HEK293 (cell line): ENCODE results near the gene EN1.

Source experiments
- CTCF ChIA-PET: fragments of 350-600 bp; formaldehyde crosslinking; extraction: SDS; loops from one replicate; lab custom pipeline; 2021; ENCODE audit warnings: antibody characterized with exemption; lab: Yijun Ruan, JAX
- POLR2A ChIA-PET: fragments of 300-600 bp; formaldehyde crosslinking; extraction: SDS; loops from one replicate; lab custom pipeline; 2020; ENCODE audit warnings: antibody characterized with exemption, inconsistent platforms; lab: Yijun Ruan, JAX
- H3K27ac ChIP-seq: fragments of 200-500 bp; sonication (Bioruptor generic); 2 replicates; pipeline ENCODE4 v1.5.1; 2014; ENCODE audit warnings: low read depth, low read length, control low read depth, inconsistent platforms; ENCODE audit errors: extremely low read depth
- H3K36me3 ChIP-seq, 2 experiments: fragments of 200-500 bp in 1 of 2; sonication (Bioruptor generic) in 1 of 2; 1 replicate in 1 of 2; 2 replicates in 1 of 2; pipeline ENCODE4 v1.5.1; 2014 to 2017; ENCODE audit warnings: inconsistent platforms in 2 of 2, low read length in 2 of 2; ENCODE audit not compliant: control insufficient read depth in 2 of 2, insufficient read depth in 1 of 2
- H3K4me1 ChIP-seq: fragments of 200-500 bp; sonication (Bioruptor generic); 2 replicates; pipeline ENCODE4 v1.5.1; 2014; ENCODE audit warnings: mild to moderate bottlenecking, low read length, inconsistent platforms; ENCODE audit not compliant: control insufficient read depth, insufficient read depth
- H3K4me3 ChIP-seq: 2 replicates; pipeline ENCODE4 v1.5.1; 2011; ENCODE audit warnings: low read depth, mild to moderate bottlenecking, control low read depth, low read length, moderate library complexity
- H3K9me3 ChIP-seq: fragments of 200-500 bp; sonication (Bioruptor generic); 2 replicates; pipeline ENCODE4 v1.5.1; 2014; ENCODE audit warnings: low read depth, low read length, inconsistent platforms; ENCODE audit not compliant: control insufficient read depth, insufficient read depth
- HOXD13 ChIP-seq: sonication (generic); formaldehyde crosslinking; IDR thresholded peaks from 2 replicates; pipeline ENCODE4 v1.8.0; 2022; ENCODE audit warnings: missing genetic modification reagents, borderline replicate concordance
- KLF10 ChIP-seq: fragments of 450-650 bp; IDR thresholded peaks from 2 replicates; pipeline ENCODE4 v1.5.1; 2018; ENCODE audit warnings: missing biosample characterization, mild to moderate bottlenecking, missing genetic modification characterization
- ZNF121 ChIP-seq: fragments of 450-650 bp; formaldehyde crosslinking; IDR thresholded peaks from 2 replicates; pipeline ENCODE4 v1.5.1; 2016; ENCODE audit warnings: missing biosample characterization, missing genetic modification characterization
- ZNF211 ChIP-seq: fragments of 450-650 bp; formaldehyde crosslinking; IDR thresholded peaks from 2 replicates; pipeline ENCODE4 v1.5.1; 2016; ENCODE audit warnings: low read depth, missing biosample characterization, missing genetic modification characterization
- ZNF24 ChIP-seq: fragments of 450-650 bp; formaldehyde crosslinking; IDR thresholded peaks from 2 replicates; pipeline ENCODE4 v1.5.1; 2016; ENCODE audit warnings: missing biosample characterization, missing genetic modification characterization
- ZNF48 ChIP-seq: fragments of 450-650 bp; formaldehyde crosslinking; IDR thresholded peaks from 2 replicates; pipeline ENCODE4 v1.5.1; 2016; ENCODE audit warnings: missing biosample characterization, missing genetic modification characterization
- ZNF529 ChIP-seq: fragments of 450-650 bp; formaldehyde crosslinking; IDR thresholded peaks from 2 replicates; pipeline ENCODE4 v1.5.1; 2017; ENCODE audit warnings: missing genetic modification characterization, missing biosample characterization; ENCODE audit not compliant: insufficient replicate concordance
- ZNF658 ChIP-seq: fragments of 450-650 bp; formaldehyde crosslinking; IDR thresholded peaks from 2 replicates; pipeline ENCODE4; 2016; ENCODE audit warnings: missing biosample characterization, missing genetic modification characterization
- ZNF701 ChIP-seq: fragments of 450-650 bp; formaldehyde crosslinking; IDR thresholded peaks from 2 replicates; pipeline ENCODE4 v1.5.1; 2016; ENCODE audit warnings: missing biosample characterization, missing genetic modification characterization
- ZXDB ChIP-seq: fragments of 450-650 bp; formaldehyde crosslinking; IDR thresholded peaks from 2 replicates; pipeline ENCODE4 v1.5.1; 2016; ENCODE audit warnings: missing biosample characterization, missing genetic modification characterization
- TF ChIP-seq, protein P1 (sequence below): fragments of 450-650 bp; formaldehyde crosslinking; IDR thresholded peaks from 2 replicates; pipeline ENCODE4 v1.5.1; 2016; ENCODE audit warnings: missing biosample characterization, missing genetic modification characterization
- TF ChIP-seq, protein P2 (sequence below): fragments of 450-650 bp; formaldehyde crosslinking; IDR thresholded peaks from 2 replicates; pipeline ENCODE4 v1.5.1; 2017; ENCODE audit warnings: missing biosample characterization, missing genetic modification characterization
- TF ChIP-seq, protein P3 (sequence below): IDR thresholded peaks from 2 replicates; pipeline ENCODE4 v1.6.1; 2011; ENCODE audit warnings: mild to moderate bottlenecking, low read depth, low read length, borderline replicate concordance
- TF ChIP-seq, protein P4 (sequence below): fragments of 450-650 bp; formaldehyde crosslinking; IDR thresholded peaks from 2 replicates; pipeline ENCODE4 v1.5.1; 2016; ENCODE audit warnings: missing biosample characterization, missing genetic modification characterization
- TF ChIP-seq, protein P5 (sequence below): fragments of 450-650 bp; formaldehyde crosslinking; IDR thresholded peaks from 2 replicates; pipeline ENCODE4 v1.5.1; 2016; ENCODE audit warnings: missing biosample characterization, missing genetic modification characterization, borderline replicate concordance

EN1 gene

DNA sequence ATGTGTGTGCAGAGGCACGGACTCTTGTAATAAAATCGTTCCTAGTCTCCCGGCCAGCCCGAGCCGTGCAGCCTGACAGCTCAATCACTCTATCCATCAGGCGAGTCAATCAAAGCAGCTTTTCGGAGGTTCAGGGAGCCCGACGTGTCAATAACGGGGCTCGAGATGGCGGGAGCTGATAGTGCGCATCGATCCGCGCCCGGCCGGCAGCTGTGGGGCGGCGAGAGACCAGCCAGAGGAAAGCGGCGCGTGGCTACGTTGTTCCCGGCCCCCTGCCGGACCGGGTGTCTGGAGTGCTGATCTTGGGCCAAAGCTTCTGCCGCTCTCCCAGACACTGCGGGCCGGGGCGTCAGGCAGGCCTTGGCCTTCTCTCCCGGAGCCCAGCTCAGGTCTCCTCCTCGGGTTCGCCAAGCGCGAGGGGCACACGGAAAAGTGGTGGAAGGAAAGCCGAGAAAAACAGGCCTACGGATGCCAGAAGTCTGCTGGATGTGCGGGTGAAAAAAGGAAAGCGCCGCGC, 2.4 kb downstream of the EN1 start:
- CTCF ChIA-PET: interaction anchor here (0.9 to 1.1 kb wide), 2 partner anchors 11 to 280 kb away, joined by 3 to 4 read pairs; no protein-coding TSS in a partner anchor
- POLR2A ChIA-PET: no interaction called here
- TF ChIP-seq, protein P1, sequence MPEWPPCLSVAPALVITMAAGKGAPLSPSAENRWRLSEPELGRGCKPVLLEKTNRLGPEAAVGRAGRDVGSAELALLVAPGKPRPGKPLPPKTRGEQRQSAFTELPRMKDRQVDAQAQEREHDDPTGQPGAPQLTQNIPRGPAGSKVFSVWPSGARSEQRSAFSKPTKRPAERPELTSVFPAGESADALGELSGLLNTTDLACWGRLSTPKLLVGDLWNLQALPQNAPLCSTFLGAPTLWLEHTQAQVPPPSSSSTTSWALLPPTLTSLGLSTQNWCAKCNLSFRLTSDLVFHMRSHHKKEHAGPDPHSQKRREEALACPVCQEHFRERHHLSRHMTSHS (tag by site-specific recombination): no peak
- TF ChIP-seq, protein P2, sequence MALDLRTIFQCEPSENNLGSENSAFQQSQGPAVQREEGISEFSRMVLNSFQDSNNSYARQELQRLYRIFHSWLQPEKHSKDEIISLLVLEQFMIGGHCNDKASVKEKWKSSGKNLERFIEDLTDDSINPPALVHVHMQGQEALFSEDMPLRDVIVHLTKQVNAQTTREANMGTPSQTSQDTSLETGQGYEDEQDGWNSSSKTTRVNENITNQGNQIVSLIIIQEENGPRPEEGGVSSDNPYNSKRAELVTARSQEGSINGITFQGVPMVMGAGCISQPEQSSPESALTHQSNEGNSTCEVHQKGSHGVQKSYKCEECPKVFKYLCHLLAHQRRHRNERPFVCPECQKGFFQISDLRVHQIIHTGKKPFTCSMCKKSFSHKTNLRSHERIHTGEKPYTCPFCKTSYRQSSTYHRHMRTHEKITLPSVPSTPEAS (tag by site-specific recombination): no peak
- TF ChIP-seq, protein P3, sequence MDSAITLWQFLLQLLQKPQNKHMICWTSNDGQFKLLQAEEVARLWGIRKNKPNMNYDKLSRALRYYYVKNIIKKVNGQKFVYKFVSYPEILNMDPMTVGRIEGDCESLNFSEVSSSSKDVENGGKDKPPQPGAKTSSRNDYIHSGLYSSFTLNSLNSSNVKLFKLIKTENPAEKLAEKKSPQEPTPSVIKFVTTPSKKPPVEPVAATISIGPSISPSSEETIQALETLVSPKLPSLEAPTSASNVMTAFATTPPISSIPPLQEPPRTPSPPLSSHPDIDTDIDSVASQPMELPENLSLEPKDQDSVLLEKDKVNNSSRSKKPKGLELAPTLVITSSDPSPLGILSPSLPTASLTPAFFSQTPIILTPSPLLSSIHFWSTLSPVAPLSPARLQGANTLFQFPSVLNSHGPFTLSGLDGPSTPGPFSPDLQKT: no peak
- TF ChIP-seq ZNF701 (no peak), ZNF24 (tag by site-specific recombination) (no peak), KLF10 (tag by site-specific recombination) (no peak), ZNF658 (tag by site-specific recombination) (no peak)
- H3K36me3 ChIP-seq: peaks cover 0 to 26% of the 10 kb centered on the region in 2 experiments; a peak in 1 of 3 replicates
- peaks cover 6% of the 10 kb centered on the region; the same call in 1 of the 2 replicates for H3K4me1 ChIP-seq
- H3K4me3 ChIP-seq: no peak overlapping the region
- H3K9me3 ChIP-seq: no peaks in the 10 kb centered on the region
- 0 out of 2 replicates have a peak overlapping the region, but pooled peaks have one; percentile 62 for H3K27ac ChIP-seq

DNA sequence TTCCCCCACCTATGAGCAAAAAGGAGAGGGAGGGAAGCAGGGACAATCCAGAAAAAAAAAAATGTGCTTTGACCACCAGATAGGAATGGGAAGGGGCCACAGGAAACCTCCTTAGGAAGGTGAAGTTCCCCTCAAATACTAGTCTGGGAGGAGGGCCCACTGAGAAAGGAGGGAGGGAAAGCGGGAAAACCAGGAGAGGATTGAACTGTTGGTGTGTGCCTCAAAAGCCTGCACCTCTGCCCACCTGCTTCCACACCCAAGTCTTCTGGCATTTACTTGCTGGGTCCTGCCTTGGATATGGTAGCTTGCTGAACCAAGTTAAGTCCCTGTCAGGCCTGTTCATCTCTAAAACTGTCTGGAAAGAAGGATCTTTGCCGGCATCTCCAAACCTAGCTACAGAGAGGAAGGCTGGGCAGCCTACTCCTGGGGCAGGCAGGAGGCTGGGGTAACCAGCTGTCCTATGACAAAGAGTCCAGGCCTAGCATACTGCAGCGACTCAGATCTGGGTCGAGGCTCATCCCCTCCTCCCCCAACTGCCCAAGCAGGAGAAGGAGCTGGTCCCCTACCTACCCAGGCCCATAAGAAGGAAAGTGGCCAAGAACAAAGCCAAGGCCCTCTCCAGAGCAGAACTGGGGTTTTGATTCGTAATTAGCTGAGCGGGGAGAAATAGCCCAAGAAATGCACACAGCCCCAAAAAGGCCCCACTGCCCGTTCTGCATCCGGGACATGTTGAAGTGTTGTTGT, 3.0 kb downstream of the EN1 start:
- TF ChIP-seq, protein P4, sequence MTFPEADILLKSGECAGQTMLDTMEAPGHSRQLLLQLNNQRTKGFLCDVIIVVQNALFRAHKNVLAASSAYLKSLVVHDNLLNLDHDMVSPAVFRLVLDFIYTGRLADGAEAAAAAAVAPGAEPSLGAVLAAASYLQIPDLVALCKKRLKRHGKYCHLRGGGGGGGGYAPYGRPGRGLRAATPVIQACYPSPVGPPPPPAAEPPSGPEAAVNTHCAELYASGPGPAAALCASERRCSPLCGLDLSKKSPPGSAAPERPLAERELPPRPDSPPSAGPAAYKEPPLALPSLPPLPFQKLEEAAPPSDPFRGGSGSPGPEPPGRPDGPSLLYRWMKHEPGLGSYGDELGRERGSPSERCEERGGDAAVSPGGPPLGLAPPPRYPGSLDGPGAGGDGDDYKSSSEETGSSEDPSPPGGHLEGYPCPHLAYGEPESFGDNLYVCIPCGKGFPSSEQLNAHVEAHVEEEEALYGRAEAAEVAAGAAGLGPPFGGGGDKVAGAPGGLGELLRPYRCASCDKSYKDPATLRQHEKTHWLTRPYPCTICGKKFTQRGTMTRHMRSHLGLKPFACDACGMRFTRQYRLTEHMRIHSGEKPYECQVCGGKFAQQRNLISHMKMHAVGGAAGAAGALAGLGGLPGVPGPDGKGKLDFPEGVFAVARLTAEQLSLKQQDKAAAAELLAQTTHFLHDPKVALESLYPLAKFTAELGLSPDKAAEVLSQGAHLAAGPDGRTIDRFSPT (tag by site-specific recombination): no peak
- TF ChIP-seq ZXDB (tag by site-specific recombination) (no peak), ZNF48 (tag by site-specific recombination) (no peak), ZNF121 (tag by site-specific recombination) (no peak), HOXD13 (CRISPR knock-in tag) (no peak), ZNF211 (no peak), ZNF529 (tag by site-specific recombination) (no peak)
- TF ChIP-seq, protein P5, sequence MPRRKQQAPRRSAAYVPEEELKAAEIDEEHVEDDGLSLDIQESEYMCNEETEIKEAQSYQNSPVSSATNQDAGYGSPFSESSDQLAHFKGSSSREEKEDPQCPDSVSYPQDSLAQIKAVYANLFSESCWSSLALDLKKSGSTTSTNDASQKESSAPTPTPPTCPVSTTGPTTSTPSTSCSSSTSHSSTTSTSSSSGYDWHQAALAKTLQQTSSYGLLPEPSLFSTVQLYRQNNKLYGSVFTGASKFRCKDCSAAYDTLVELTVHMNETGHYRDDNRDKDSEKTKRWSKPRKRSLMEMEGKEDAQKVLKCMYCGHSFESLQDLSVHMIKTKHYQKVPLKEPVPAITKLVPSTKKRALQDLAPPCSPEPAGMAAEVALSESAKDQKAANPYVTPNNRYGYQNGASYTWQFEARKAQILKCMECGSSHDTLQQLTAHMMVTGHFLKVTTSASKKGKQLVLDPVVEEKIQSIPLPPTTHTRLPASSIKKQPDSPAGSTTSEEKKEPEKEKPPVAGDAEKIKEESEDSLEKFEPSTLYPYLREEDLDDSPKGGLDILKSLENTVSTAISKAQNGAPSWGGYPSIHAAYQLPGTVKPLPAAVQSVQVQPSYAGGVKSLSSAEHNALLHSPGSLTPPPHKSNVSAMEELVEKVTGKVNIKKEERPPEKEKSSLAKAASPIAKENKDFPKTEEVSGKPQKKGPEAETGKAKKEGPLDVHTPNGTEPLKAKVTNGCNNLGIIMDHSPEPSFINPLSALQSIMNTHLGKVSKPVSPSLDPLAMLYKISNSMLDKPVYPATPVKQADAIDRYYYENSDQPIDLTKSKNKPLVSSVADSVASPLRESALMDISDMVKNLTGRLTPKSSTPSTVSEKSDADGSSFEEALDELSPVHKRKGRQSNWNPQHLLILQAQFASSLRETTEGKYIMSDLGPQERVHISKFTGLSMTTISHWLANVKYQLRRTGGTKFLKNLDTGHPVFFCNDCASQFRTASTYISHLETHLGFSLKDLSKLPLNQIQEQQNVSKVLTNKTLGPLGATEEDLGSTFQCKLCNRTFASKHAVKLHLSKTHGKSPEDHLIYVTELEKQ: no peak
- peaks cover 6% of the 10 kb centered on the region; the same call in 1 of the 2 replicates for H3K4me1 ChIP-seq
- ChIA-PET POLR2A (no interaction called here), CTCF (interaction anchor here (0.7 to 0.9 kb wide), 2 partner anchors 11 to 15 kb away, joined by 3 to 5 read pairs; no protein-coding TSS in a partner anchor)
- no peak overlapping the region for H3K27ac ChIP-seq
- peaks cover 0 to 26% of the 10 kb centered on the region in 2 experiments; a peak in 1 of 3 replicates for H3K36me3 ChIP-seq
- no peak overlapping the region for H3K4me3 ChIP-seq
- no peaks in the 10 kb centered on the region for H3K9me3 ChIP-seq
